ENCODE results near the gene ABLIM2.

DNA sequence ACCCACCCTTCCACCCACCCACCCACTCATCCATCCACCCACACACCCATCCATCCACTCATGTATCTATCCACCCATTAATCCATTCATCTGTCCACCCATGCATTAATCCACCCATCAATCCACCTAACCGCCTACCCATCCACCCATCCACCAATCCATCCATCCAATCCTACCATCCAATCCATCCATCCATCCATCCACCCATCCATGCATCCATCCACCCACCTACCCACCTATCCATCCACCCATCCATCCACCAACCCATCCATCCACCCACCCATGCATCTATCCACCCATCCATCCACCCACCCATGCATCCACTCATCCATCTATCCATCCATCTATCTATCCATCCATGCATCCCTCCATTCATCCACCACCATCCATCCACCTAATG is 184.2 kb downstream of the ABLIM2 start:
- TF ChIP-seq, protein P1, sequence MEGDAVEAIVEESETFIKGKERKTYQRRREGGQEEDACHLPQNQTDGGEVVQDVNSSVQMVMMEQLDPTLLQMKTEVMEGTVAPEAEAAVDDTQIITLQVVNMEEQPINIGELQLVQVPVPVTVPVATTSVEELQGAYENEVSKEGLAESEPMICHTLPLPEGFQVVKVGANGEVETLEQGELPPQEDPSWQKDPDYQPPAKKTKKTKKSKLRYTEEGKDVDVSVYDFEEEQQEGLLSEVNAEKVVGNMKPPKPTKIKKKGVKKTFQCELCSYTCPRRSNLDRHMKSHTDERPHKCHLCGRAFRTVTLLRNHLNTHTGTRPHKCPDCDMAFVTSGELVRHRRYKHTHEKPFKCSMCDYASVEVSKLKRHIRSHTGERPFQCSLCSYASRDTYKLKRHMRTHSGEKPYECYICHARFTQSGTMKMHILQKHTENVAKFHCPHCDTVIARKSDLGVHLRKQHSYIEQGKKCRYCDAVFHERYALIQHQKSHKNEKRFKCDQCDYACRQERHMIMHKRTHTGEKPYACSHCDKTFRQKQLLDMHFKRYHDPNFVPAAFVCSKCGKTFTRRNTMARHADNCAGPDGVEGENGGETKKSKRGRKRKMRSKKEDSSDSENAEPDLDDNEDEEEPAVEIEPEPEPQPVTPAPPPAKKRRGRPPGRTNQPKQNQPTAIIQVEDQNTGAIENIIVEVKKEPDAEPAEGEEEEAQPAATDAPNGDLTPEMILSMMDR (conservative IDR thresholded peaks at IDR 0.05; ENCODE audit: low read length): no peak
- no peak for TF ChIP-seq EZH2phosphoT487 (IDR thresholded peaks at IDR 0.05; ENCODE audit: borderline replicate concordance, low read depth, low read length)
